Thyroid gland (tissue), 4 donors: ENCODE measurements around the gene MYO3A. TPM values are rescaled to one million over a fixed set of nuclear protein-coding genes. Genes with fewer than 3 reads are reported as not detected.
A peak's percentile ranks its signal among the peaks of the same experiment; 100 is the strongest.

Experiments
- DNase-seq, 2 donors: peaks; one replicate each; pipeline ENCODE4 v3.0.0-alpha.2; 2019
- H3K27ac ChIP-seq, 3 donors: fragments of 200-600 bp; sonication (generic); 1 replicate in 2 of 3; 2 replicates in 1 of 3; pipeline ENCODE4 v1.5.1; 2016 to 2019; ENCODE audit warnings: mild to moderate bottlenecking in 1 of 3, moderate library complexity in 1 of 3
- H3K27me3 ChIP-seq: fragments of 200-600 bp; sonication (generic); one replicate; pipeline ENCODE4 v1.5.1; 2019
- H3K36me3 ChIP-seq, 2 donors: fragments of 200-600 bp; sonication (generic); one replicate each; pipeline ENCODE4 v1.5.1; 2016 to 2019
- H3K4me1 ChIP-seq, 2 donors: fragments of 200-600 bp; sonication (generic); one replicate each; pipeline ENCODE4 v1.5.1; 2017 to 2019
- H3K4me3 ChIP-seq, 3 donors: fragments of 200-600 bp; sonication (generic); replicated peaks in 1 of 3; 1 replicate in 2 of 3; 2 replicates in 1 of 3; pipeline ENCODE4 v1.5.1; 2016; ENCODE audit warnings: mild to moderate bottlenecking in 1 of 3
- H3K9me3 ChIP-seq: fragments of 200-600 bp; sonication (generic); one replicate; pipeline ENCODE4 v1.5.1; 2017
- POLR2A ChIP-seq, 2 donors: fragments of 450-650 bp; IDR thresholded peaks; one replicate each; pipeline ENCODE4 v1.6.1; 2017; ENCODE audit warnings: antibody characterized with exemption in 2 of 2, mild to moderate bottlenecking in 2 of 2, moderate library complexity in 1 of 2
- WGBS, 2 donors: methylation state at CpG; one replicate each; pipeline ENCODE4 v1.1.5; 2017; 5-methylcytosine and 5-hydroxymethylcytosine counted together
- intact Hi-C: fragments of 100-400 bp; cut with DNase I; formaldehyde crosslinking; loops from one replicate; pipeline ENCODE4 v1.15.1; 2023
- total RNA-seq, 4 donors: library from RNA; depleted of rRNA; stranded (reverse); fragments of >200 nt; gene quantifications; one replicate each; pipeline ENCODE4 v1.2.3, GENCODE V29; 2016
- TF ChIP-seq, protein P1 (sequence below), 6 experiments: fragments of 200-600 bp in 3 of 6; fragments of 450-650 bp in 3 of 6; sonication (generic) in 3 of 6; IDR thresholded peaks; one replicate each; pipeline ENCODE4 v1.5.1; 2016 to 2019; ENCODE audit warnings: antibody characterized with exemption in 6 of 6, mild to moderate bottlenecking in 2 of 6, inconsistent platforms in 1 of 6, moderate library complexity in 1 of 6

MYO3A gene
- total RNA-seq, 4 donors from 2014 or later, result 1.6 to 2.9 (median 2.2) TPM

DNA sequence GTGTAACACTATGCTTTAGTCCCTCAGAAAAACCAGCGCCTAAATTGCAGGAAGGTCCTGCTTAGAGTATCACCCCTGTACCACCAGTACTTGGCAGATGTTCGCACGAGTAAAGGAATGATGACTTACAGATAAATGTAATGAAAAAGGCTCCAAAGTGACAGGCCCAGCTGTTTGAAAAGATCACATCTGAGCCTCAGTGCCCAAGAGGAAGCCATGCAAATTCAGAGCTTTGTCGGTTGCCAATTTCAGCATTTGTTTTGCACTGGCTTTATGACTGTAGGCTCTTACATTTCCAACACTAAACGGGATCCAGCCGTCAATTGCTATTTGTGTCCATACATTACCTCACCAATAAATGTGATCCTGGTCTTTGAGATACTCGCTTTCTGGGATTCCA is 222.0 kb downstream of the MYO3A start:
- no peak for DNase-seq
- intact Hi-C loops, result no loop called here
- WGBS, 2 donors, result 86 to 87% methylated on average over 7 of the region's 7 CpGs
- no peak overlapping the region for H3K27ac ChIP-seq
- H3K9me3 ChIP-seq, result no peaks in the 10 kb centered on the region
- no peaks in the 10 kb centered on the region for H3K36me3 ChIP-seq
- no peaks in the 10 kb centered on the region for H3K4me1 ChIP-seq
- no peak overlapping the region for H3K4me3 ChIP-seq
- no peak for TF ChIP-seq POLR2A (IDR thresholded peaks at IDR 0.05)
- TF ChIP-seq, protein P1, sequence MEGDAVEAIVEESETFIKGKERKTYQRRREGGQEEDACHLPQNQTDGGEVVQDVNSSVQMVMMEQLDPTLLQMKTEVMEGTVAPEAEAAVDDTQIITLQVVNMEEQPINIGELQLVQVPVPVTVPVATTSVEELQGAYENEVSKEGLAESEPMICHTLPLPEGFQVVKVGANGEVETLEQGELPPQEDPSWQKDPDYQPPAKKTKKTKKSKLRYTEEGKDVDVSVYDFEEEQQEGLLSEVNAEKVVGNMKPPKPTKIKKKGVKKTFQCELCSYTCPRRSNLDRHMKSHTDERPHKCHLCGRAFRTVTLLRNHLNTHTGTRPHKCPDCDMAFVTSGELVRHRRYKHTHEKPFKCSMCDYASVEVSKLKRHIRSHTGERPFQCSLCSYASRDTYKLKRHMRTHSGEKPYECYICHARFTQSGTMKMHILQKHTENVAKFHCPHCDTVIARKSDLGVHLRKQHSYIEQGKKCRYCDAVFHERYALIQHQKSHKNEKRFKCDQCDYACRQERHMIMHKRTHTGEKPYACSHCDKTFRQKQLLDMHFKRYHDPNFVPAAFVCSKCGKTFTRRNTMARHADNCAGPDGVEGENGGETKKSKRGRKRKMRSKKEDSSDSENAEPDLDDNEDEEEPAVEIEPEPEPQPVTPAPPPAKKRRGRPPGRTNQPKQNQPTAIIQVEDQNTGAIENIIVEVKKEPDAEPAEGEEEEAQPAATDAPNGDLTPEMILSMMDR (IDR thresholded peaks at IDR 0.05), result no peak
- no peaks in the 10 kb centered on the region for H3K27me3 ChIP-seq

- Histone ChIP-seq H3K27ac (no peak overlapping the region), H3K4me1 (no peaks in the 10 kb centered on the region), H3K9me3 (no peaks in the 10 kb centered on the region), H3K4me3 (no peak overlapping the region), H3K27me3 (no peaks in the 10 kb centered on the region), H3K36me3 (no peaks in the 10 kb centered on the region)
- intact Hi-C loops, result no loop called here
- 72 to 84% methylated on average over 4 of the region's 4 CpGs for WGBS, 2 donors
- TF ChIP-seq POLR2A (IDR thresholded peaks at IDR 0.05), result no peak
- TF ChIP-seq, protein P1 (IDR thresholded peaks at IDR 0.05), result no peak
- DNase-seq, result no peak
Observed at GRCh38 chr10:26157734-26158133, 223.7 kb downstream of the MYO3A start.

GRCh38 chr10:26169466-26169865 is 235.4 kb downstream of the MYO3A start:
- Histone ChIP-seq H3K27me3 (no peaks in the 10 kb centered on the region), H3K4me3 (no peak overlapping the region), H3K4me1 (no peaks in the 10 kb centered on the region), H3K9me3 (no peaks in the 10 kb centered on the region), H3K36me3 (no peaks in the 10 kb centered on the region), H3K27ac (no peak overlapping the region)
- intact Hi-C loops, result no loop called here
- TF ChIP-seq, protein P1 (IDR thresholded peaks at IDR 0.05), result no peak
- no peak for TF ChIP-seq POLR2A (IDR thresholded peaks at IDR 0.05)
- WGBS, 2 donors, result 73 to 81% methylated on average over 2 of the region's 2 CpGs
- DNase-seq, result no peak

GRCh38 chr10:26172131-26172530 is 238.1 kb downstream of the MYO3A start:
- WGBS, 2 donors, result 32 to 41% methylated on average over 7 of the region's 7 CpGs
- Histone ChIP-seq H3K4me1 (no peaks in the 10 kb centered on the region), H3K27me3 (no peaks in the 10 kb centered on the region), H3K9me3 (no peaks in the 10 kb centered on the region), H3K36me3 (no peaks in the 10 kb centered on the region), H3K4me3 (no peak overlapping the region), H3K27ac (no peak overlapping the region)
- TF ChIP-seq POLR2A (IDR thresholded peaks at IDR 0.05), result no peak
- TF ChIP-seq, protein P1 (IDR thresholded peaks at IDR 0.05), result no peak
- peak; percentile 21 to 24 for DNase-seq
- intact Hi-C loops, result no loop called here

GRCh38 chr10:26173837-26174236 is 239.8 kb downstream of the MYO3A start:
- no peak for DNase-seq
- Histone ChIP-seq H3K4me3 (no peak overlapping the region), H3K27ac (no peak overlapping the region), H3K27me3 (no peaks in the 10 kb centered on the region), H3K4me1 (no peaks in the 10 kb centered on the region), H3K36me3 (no peaks in the 10 kb centered on the region), H3K9me3 (no peaks in the 10 kb centered on the region)
- TF ChIP-seq, protein P1 (IDR thresholded peaks at IDR 0.05), result no peak
- no peak for TF ChIP-seq POLR2A (IDR thresholded peaks at IDR 0.05)
- intact Hi-C loops, result no loop called here
- 47 to 74% methylated on average over 2 of the region's 2 CpGs for WGBS, 2 donors
